ENCODE measurements around the gene LILRB2. TPM values are rescaled to one million over a fixed set of nuclear protein-coding genes. Genes with fewer than 3 reads are reported as not detected.
A peak's percentile ranks its signal among the peaks of the same experiment; 100 is the strongest.
"Not testable (repeated sequence)": the region's sequence is repeated elsewhere in the genome, so short reads cannot be mapped to it uniquely, and the experiment has no call there.

The LILRB2 gene
- total RNA-seq, 2 donors from 2014 or later: 0.78 to 1.3 TPM

DNA sequence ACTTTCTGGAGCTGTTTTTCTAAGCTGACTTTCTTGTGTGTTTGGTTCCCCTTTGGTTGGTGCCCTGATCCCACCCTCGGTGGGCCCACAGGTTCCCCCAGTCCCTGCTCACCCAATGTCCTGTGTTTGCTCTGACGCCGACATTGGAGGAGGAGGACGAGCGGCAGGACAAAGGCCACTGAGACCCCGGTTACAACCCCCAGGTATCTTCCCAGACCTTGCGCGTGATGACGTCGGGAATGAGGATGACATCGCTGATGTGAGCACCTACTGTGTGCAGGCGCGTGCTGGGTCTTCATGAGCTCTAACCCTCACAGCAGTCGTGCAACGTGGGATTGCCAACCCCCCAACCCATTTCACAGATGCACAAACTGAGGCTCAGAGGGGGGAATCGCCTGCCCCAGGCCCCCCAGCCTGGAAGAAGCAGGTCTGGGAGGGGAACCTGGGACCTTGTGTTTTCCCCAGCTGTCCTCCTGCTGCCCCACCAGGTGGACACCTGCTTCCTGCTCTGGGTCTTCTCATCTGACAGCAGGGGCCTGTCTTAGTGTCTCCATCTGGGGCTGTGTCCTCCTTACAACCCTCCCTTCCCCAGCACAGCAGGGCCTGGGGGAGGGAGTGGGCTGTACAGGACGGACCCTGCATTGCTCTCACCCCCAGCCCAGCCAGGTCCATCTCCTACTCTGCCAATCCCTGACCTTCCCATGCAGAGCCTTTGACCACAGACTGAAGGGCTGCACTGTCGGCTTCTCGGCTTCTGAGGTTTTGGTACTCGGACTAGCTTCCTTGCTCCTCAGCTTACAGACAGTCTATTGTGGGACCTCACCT lies 33.6 kb downstream of the LILRB2 start:
- no peaks in the 10 kb centered on the region for H3K4me1 ChIP-seq
- no peak for ATAC-seq
- WGBS, 2 donors: 73 to 74% methylated on average over 15 to 20 of the region's 20 CpGs
- peaks cover 0 to 8% of the 10 kb centered on the region in 2 donors for H3K27me3 ChIP-seq
- no peaks in the 10 kb centered on the region for H3K36me3 ChIP-seq (replicated peaks in 1 of 2; ENCODE audit: insufficient read depth in 1 of 2, low read depth in 2 of 2)
- peak overlapping the region in 1 of 4 donors; percentile 35 for H3K27ac ChIP-seq
- TF ChIP-seq, protein P1, sequence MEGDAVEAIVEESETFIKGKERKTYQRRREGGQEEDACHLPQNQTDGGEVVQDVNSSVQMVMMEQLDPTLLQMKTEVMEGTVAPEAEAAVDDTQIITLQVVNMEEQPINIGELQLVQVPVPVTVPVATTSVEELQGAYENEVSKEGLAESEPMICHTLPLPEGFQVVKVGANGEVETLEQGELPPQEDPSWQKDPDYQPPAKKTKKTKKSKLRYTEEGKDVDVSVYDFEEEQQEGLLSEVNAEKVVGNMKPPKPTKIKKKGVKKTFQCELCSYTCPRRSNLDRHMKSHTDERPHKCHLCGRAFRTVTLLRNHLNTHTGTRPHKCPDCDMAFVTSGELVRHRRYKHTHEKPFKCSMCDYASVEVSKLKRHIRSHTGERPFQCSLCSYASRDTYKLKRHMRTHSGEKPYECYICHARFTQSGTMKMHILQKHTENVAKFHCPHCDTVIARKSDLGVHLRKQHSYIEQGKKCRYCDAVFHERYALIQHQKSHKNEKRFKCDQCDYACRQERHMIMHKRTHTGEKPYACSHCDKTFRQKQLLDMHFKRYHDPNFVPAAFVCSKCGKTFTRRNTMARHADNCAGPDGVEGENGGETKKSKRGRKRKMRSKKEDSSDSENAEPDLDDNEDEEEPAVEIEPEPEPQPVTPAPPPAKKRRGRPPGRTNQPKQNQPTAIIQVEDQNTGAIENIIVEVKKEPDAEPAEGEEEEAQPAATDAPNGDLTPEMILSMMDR (IDR thresholded peaks at IDR 0.05): no peak
- TF ChIP-seq POLR2A (IDR thresholded peaks at IDR 0.05): no peak
- no peaks in the 10 kb centered on the region for H3K9me3 ChIP-seq
- no peak overlapping the region for H3K4me3 ChIP-seq
- intact Hi-C loops (cut with DNase I): no loop called here
- DNase-seq: no peak

DNA sequence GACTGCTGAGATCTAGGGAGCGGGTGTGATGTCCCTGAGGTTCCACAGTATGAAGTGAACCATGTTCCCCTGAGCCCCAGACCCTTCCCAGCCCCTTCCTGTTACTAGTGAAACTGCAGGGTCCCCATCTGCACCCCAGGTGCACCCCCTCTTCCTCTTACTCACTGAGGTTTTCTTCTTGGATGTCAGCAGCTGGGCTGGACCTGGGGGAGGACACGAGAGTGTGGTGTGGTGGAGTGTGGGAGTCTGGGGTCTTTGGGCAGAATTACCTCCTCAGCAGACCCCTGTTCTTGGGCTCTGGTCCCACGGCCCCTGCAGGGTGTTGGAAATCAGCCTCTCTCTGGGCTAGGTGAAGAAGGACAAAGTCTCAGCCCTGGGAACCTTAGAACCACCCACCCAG lies 35.0 kb downstream of the LILRB2 start:
- Histone ChIP-seq H3K4me3 (no peak overlapping the region), H3K27me3 (peaks cover 0 to 8% of the 10 kb centered on the region in 2 donors), H3K4me1 (no peaks in the 10 kb centered on the region), H3K27ac (no peak overlapping the region), H3K9me3 (no peaks in the 10 kb centered on the region), H3K36me3 (replicated peaks in 1 of 2; ENCODE audit: insufficient read depth in 1 of 2, low read depth in 2 of 2) (no peaks in the 10 kb centered on the region)
- 61 to 65% methylated on average over 3 of the region's 3 CpGs for WGBS, 2 donors
- ATAC-seq (no peak), DNase-seq (no peak)
- TF ChIP-seq, protein P1 (IDR thresholded peaks at IDR 0.05): no peak
- TF ChIP-seq POLR2A (IDR thresholded peaks at IDR 0.05): no peak
- intact Hi-C loops (cut with DNase I): no loop called here

DNA sequence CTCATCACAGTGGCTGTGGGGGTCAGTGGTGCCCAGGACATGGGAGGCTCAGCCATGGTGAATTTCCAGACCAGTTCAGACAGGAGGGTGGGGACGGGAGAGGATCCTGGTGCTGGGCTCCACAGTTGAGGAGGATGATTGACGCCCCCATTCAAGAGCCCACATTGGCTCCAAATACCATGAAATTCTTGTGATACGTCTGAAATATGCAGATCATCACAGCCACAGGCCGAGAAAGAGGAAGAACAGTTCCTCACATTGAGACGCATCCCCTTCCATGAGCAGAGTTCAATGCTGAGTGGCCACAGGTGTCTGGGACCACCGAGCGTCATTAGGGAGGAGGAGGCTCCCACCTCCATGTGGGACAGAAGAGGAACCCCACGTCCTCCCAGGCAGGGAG lies 37.1 kb downstream of the LILRB2 start:
- H3K4me1 ChIP-seq; ATAC-seq; H3K9me3 ChIP-seq; H3K27me3 ChIP-seq; H3K4me3 ChIP-seq; DNase-seq; intact Hi-C loops (cut with DNase I); H3K36me3 ChIP-seq (replicated peaks in 1 of 2; ENCODE audit: insufficient read depth in 1 of 2, low read depth in 2 of 2); H3K27ac ChIP-seq: not testable (repeated sequence)
- WGBS, 2 donors: no CpG with 5 or more reads among the region's 8 CpGs

DNA sequence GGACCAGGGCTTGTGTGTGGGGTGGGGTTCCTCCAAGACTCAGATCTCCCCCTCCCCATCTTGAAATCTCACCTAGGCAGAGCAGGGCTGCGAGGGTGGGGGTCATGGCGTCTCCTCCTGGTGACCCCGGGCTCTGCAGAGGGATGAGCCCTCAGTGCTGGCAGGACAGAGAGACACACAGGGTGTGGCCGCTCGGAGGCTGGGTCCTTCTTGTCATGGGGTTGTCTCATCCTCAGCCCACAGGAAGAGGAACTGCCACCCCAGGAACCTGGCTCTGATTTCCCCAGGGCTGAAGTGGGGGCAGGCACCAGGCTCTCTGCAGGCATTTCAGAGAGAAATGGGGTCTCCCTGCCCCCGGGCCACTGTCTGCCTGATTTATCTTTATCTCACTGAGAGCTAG lies 38.3 kb downstream of the LILRB2 start, which contains the start of gene LILRA6:
Gene LILRA6 (minus strand): TSS at position 145 of the 400 bp plus-strand sequence.
- H3K9me3 ChIP-seq; H3K36me3 ChIP-seq (replicated peaks in 1 of 2; ENCODE audit: insufficient read depth in 1 of 2, low read depth in 2 of 2); H3K27me3 ChIP-seq; intact Hi-C loops (cut with DNase I); ATAC-seq; H3K4me3 ChIP-seq; H3K4me1 ChIP-seq; H3K27ac ChIP-seq; DNase-seq: not testable (repeated sequence)
- WGBS, 2 donors: no CpG with 5 or more reads among the region's 6 CpGs

DNA sequence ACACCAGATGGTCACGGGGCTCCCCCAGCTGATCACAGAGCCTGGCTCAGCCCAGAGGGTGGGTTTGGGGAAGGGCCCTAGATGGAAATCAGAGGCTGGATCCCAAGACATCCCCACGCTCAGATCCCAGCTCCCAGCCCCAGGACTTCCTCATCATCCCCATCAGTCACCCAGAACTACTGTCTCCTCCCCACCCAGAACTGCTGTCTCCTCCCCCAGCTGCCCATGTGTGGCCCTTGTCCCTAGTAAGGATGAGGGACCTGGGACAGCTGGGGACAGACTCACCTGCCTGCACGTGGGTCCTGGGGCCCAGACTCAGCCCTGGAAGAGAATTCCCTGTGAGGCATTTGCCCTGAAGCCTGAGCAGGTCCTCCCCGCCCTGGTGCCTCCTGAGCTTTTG lies 38.7 kb downstream of the LILRB2 start:
- H3K4me3 ChIP-seq; intact Hi-C loops (cut with DNase I); H3K9me3 ChIP-seq; H3K36me3 ChIP-seq (replicated peaks in 1 of 2; ENCODE audit: insufficient read depth in 1 of 2, low read depth in 2 of 2); DNase-seq; H3K4me1 ChIP-seq; H3K27me3 ChIP-seq; ATAC-seq; H3K27ac ChIP-seq: not testable (repeated sequence)
- WGBS, 2 donors: 38% methylated on average over 2 of the region's 4 CpGs; no CpG with 5 or more reads in 1 of the 2 donors

DNA sequence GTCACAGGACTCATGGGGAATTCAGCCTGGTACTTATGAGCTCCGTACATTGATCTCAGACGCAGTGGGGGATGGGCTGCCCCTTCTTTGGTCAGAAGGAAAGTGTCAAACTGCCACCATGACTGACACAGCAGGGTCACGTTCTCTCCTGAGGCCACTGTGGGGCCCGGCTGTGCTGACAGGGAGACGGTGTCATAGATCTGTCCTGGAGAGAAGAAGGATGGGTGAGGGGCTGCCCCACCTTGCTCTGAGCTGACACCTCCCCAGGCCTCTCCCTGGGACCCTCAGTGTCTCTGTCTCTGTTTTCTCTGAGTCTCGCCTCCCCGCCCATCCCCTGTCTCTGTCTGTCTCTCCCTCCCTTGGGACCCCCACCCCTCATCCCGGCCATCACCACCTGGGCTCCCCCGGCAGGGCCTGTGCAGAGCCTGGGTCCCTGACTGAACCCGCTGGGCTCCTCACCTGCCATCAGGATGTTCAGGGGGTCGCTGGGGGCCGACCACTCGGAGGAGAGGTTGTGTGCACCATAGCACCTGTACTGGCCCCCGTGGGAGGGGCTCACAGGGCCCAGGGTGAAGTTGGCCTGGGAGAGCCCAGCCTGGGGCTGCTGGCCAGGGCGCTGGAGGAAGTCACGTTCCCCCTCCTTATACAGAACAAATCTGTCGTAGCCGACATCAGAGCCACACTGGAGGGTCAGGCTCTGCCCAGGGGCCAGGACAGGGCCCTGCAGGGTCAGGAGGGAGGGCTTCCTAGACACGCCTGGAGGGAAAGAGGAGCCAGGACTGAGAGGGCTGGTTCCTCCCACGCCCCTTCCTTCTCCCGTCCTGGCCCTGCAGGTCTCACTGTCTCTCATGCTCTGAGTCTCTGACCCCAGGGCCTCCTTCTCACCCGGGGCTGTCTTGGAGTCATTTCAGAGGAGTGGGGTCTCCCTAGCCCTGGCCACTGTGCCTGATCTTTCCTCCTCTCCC lies 40.3 kb downstream of the LILRB2 start:
- H3K4me3 ChIP-seq; H3K27ac ChIP-seq; DNase-seq; H3K9me3 ChIP-seq; H3K36me3 ChIP-seq (replicated peaks in 1 of 2; ENCODE audit: insufficient read depth in 1 of 2, low read depth in 2 of 2); intact Hi-C loops (cut with DNase I); ATAC-seq; H3K4me1 ChIP-seq; H3K27me3 ChIP-seq: not testable (repeated sequence)
- 38 to 42% methylated on average over 10 to 13 of the region's 22 CpGs for WGBS, 2 donors

DNA sequence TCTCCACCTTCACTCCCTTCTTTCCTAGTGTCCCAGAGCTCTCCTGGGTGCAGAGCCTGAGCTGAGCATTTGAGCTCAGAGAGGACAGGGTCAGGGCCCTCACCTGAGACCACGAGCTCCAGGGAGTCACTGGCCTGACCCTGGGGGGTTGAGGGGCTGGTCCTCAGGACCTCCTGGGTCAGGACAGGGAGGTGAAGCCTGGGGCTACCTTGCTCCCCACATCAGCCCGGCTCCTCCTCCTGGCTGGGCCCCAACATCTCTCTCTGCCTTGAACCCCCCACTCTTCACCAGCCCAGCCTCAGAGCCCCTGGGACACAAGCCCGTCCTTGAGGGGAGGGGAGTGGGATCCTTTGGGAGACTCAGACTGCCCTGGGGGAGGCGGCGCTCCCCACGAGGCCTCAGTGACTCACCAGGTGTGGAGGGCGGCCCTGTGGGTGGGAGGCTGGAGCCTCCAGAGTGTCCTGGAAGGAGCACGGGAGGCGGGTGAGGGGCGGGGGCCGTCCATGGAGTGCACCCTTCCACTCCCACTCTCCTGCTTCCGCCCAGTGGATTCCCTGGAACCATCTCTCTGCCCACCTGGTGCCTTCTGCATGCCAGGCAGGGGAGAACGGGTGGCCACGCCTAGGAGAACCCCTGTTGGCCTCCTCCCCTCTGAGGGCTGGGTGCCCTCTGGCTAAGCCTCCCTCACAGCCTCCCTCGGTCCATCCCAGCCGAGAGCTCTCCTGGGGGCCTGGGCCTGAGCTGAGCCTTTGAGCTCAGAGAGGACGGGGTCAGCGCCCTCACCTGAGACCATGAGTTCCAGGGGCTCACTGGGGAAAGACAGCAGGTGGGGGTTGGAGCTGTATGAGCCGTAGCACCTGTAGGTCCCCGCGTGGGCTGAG lies 41.2 kb downstream of the LILRB2 start:
- H3K9me3 ChIP-seq; H3K4me3 ChIP-seq; H3K4me1 ChIP-seq; intact Hi-C loops (cut with DNase I); DNase-seq; H3K36me3 ChIP-seq (replicated peaks in 1 of 2; ENCODE audit: insufficient read depth in 1 of 2, low read depth in 2 of 2); H3K27ac ChIP-seq; H3K27me3 ChIP-seq: not testable (repeated sequence)
- peak; percentile 33 for ATAC-seq
- WGBS, 2 donors: 28 to 47% methylated on average over 7 to 10 of the region's 21 CpGs
